ENCODE measurements around the gene CCL13.

DNA sequence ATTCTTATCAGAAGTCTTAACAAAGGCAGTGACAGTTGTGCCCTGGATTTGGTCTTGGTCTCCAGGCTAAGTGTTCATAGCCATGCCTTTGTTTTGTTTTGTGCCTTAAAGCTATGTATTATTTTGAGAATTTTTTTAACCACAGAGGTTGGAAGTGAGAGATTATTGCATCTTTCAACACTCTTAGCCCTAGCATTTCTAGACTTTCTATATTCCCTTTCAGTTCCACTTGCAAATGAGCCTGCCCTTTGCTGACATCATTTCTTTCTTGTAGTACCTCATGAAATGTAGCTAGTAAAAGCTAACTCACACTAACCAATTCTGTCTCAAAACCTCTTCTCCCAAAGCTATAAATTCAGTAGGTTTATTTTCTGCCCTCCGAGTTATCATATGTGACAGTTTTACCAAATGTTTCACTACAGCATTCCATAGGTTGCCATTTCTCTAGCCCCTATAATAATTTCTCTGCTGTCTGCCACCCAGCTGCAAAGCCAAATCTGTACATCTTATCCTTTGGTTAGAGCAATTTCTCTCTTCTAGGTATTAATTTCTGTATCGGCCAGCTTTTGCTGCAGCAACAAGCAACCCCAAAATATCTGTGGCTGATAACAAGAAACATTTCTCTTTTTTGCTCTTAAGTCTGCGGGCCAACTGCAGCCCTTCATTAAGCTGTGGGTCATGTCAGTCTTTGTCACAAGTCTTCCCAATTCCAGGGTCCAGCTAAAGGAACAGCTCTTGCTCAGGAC lies 21.0 kb downstream of the CCL13 start:
- TF ChIP-seq, protein P1, sequence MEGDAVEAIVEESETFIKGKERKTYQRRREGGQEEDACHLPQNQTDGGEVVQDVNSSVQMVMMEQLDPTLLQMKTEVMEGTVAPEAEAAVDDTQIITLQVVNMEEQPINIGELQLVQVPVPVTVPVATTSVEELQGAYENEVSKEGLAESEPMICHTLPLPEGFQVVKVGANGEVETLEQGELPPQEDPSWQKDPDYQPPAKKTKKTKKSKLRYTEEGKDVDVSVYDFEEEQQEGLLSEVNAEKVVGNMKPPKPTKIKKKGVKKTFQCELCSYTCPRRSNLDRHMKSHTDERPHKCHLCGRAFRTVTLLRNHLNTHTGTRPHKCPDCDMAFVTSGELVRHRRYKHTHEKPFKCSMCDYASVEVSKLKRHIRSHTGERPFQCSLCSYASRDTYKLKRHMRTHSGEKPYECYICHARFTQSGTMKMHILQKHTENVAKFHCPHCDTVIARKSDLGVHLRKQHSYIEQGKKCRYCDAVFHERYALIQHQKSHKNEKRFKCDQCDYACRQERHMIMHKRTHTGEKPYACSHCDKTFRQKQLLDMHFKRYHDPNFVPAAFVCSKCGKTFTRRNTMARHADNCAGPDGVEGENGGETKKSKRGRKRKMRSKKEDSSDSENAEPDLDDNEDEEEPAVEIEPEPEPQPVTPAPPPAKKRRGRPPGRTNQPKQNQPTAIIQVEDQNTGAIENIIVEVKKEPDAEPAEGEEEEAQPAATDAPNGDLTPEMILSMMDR (conservative IDR thresholded peaks at IDR 0.05), result no peak
- TF ChIP-seq EZH2 (IDR thresholded peaks at IDR 0.05; ENCODE audit: low read depth), result no peak
